KOPT-K1 (cell line): Measurements from ENCODE around the gene NFATC2.

Source experiments
- H3K27ac ChIP-seq: fragments of 200-600 bp; sonication (generic); 2 replicates; pipeline ENCODE4 v1.5.1; 2016; ENCODE audit warnings: antibody characterized with exemption, mild to moderate bottlenecking, low read depth, low read length; ENCODE audit not compliant: poor library complexity, severe bottlenecking
- H3K36me3 ChIP-seq: fragments of 200-600 bp; sonication (generic); 2 replicates; pipeline ENCODE4 v1.5.1; 2017; ENCODE audit warnings: antibody characterized with exemption, mild to moderate bottlenecking, low read length, moderate library complexity; ENCODE audit not compliant: insufficient read depth
- H3K9me3 ChIP-seq: fragments of 200-600 bp; sonication (generic); 2 replicates; pipeline ENCODE4 v1.5.1; 2017; ENCODE audit warnings: antibody characterized with exemption, low read length, mild to moderate bottlenecking; ENCODE audit not compliant: insufficient read depth, poor library complexity, severe bottlenecking

The NFATC2 gene

DNA sequence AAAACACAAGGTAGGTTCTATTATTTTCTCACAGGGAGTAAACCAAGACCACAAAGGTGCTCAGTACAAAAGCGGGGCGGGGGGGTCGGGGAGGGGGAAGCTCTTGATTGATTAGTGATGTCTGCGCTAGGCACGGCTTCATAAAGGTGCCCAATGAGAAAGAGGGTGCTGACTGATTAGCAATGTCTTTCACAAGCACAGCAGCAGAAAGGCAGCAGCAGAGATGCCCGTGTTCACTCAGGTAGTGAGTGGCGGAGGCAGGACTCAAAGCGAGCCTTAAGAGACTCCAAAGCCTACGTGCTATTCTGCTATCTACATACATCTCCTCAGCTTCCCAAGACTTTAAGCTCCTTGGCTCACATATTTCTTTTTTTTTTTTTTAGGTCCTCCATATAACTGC lies 20.3 kb downstream of the NFATC2 start:
- peaks cover 54% of the 10 kb centered on the region for H3K36me3 ChIP-seq
- no peak overlapping the region for H3K27ac ChIP-seq
- H3K9me3 ChIP-seq: no peaks in the 10 kb centered on the region

- no peak overlapping the region for H3K27ac ChIP-seq
- H3K36me3 ChIP-seq: peaks cover 87% of the 10 kb centered on the region
- H3K9me3 ChIP-seq: no peaks in the 10 kb centered on the region
Observed at GRCh38 chr20:51517839-51518238, 24.7 kb downstream of the NFATC2 start.

GRCh38 chr20:51516855-51517254 lies 25.7 kb downstream of the NFATC2 start:
- Histone ChIP-seq H3K36me3 (peaks cover 84% of the 10 kb centered on the region; the same call in 1 of the 2 replicates), H3K9me3 (no peaks in the 10 kb centered on the region), H3K27ac (no peak overlapping the region)

DNA sequence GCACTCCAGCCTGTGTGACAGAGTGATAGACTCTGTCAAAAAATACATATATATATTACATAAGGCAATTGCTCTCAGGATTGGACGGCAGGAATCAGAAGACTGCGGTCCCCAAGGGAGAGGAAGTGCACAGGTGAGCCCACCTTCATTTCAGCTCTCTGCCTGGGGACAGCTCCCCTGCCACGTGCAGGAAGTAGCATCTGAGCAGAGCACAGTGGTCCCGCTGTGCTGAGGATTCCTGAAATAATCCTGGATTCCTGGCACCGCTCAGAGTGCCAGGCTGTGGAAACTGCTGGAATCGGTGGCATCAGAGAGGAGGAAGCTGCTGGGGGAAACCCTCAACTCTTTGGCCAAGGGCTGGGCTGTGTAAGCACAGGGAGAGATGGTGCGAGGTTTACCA lies 27.7 kb downstream of the NFATC2 start:
- Histone ChIP-seq H3K9me3 (no peaks in the 10 kb centered on the region), H3K27ac (no peak overlapping the region), H3K36me3 (peaks cover 87% of the 10 kb centered on the region)

DNA sequence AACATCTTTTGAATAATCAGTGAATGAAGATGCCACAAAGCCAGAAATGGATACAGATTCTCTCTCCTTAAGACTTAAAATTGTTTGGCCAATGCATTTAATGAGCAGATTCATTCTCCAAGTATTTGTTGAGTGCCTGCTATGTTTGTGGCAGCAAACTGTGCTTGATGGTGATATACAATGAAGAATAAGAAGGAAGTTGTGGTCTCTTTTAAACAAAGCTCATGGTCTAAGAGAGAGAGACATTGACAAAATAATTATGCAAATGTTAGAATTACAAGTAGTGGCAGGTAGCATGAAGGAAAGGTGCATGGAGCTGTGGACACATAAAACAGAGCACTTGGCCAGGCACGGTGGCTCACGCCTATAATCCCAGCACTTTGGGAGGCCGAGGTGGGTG lies 28.3 kb downstream of the NFATC2 start:
- no peak overlapping the region for H3K27ac ChIP-seq
- H3K36me3 ChIP-seq: peaks cover 90% of the 10 kb centered on the region

DNA sequence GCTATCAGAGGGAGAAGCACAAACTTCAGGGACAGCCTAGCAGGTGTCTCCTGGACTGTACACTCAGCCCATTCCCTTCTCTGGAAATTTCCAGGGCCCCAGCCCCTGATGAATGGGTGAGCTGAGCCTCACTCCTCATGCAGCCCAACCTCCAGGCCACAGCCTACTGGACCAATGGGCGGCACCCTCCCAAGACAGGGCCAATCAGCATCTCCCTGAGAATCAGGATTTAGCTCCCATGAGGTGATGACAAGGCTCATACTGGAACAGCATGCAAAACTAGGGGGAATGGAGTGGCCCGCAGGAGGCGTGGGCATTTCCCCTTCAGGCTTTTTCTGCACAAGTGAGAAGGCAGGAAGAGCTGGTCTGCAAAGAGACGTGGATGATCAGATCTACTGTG lies 29.0 kb downstream of the NFATC2 start:
- no peak overlapping the region for H3K27ac ChIP-seq
- H3K36me3 ChIP-seq: peaks cover 85% of the 10 kb centered on the region

More for the DNA sequence above, 28.3 kb downstream of the NFATC2 start:
- no peaks in the 10 kb centered on the region for H3K9me3 ChIP-seq

DNA sequence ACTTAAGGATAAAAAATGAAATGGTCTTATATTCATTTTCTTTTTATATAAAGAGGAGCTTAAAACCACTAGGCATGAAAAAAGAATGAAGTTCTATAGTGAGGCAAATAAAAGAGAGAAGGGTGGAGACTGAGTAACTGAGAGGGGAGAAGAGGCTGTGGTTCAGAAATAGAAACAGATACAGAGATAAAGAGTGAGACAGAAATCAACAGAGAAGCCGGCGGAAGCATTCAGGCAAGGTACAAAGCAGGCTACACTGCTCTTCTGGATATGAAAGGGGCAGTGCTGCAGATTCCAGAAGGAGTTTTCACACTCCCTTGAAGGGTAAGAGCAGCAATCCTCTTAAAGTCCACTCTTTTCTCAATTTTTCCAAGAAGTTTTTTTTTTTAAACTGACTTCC lies 29.9 kb downstream of the NFATC2 start:
- H3K36me3 ChIP-seq: peaks cover 85% of the 10 kb centered on the region
- no peaks in the 10 kb centered on the region for H3K9me3 ChIP-seq
- H3K27ac ChIP-seq: no peak overlapping the region

More for the DNA sequence above, 29.0 kb downstream of the NFATC2 start:
- H3K9me3 ChIP-seq: no peaks in the 10 kb centered on the region

GRCh38 chr20:51511861-51512619 lies 30.5 kb downstream of the NFATC2 start:
- Histone ChIP-seq H3K36me3 (peaks cover 85% of the 10 kb centered on the region), H3K27ac (no peak overlapping the region), H3K9me3 (no peaks in the 10 kb centered on the region)

DNA sequence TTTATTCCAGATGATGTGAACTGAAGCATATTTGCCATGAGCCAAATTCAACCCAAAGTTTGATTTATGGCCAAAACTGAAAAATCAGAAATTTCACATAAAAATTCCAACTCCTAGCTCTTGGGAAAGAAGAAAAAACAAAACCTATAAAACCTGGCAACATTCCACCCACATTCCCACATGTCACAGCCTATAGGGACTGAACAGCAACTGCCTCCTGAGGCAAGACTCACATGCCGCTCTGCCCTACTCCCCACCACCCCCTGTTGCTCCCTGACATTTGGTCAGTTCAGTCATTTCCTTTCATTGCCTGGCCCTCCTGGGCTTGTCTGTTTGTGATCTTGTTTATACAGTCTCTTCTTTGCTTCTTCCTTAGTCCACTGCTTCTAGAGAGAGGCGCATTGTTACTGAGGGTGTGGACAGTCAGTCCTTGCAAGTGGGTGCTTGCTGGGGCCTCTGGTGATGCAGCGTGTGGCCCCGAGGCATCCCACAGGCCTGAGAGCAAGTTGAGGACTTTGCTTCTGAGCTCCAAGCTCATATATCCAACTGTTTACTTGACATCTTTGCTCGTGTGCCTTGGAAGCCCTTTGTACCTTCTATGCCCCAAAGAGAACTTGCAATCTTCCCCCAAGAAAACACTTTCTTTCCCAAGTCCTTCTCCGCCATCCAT lies 31.4 kb downstream of the NFATC2 start:
- Histone ChIP-seq H3K36me3 (peaks cover 82% of the 10 kb centered on the region), H3K27ac (no peak overlapping the region), H3K9me3 (no peaks in the 10 kb centered on the region)

- Histone ChIP-seq H3K27ac (no peak overlapping the region), H3K36me3 (peaks cover 79% of the 10 kb centered on the region), H3K9me3 (no peaks in the 10 kb centered on the region)
Observed at GRCh38 chr20:51510169-51510568, 32.4 kb downstream of the NFATC2 start.

- H3K9me3 ChIP-seq: no peaks in the 10 kb centered on the region
- H3K27ac ChIP-seq: no peak overlapping the region
- H3K36me3 ChIP-seq: peaks cover 70% of the 10 kb centered on the region
Observed at GRCh38 chr20:51509208-51509607, 33.3 kb downstream of the NFATC2 start.

DNA sequence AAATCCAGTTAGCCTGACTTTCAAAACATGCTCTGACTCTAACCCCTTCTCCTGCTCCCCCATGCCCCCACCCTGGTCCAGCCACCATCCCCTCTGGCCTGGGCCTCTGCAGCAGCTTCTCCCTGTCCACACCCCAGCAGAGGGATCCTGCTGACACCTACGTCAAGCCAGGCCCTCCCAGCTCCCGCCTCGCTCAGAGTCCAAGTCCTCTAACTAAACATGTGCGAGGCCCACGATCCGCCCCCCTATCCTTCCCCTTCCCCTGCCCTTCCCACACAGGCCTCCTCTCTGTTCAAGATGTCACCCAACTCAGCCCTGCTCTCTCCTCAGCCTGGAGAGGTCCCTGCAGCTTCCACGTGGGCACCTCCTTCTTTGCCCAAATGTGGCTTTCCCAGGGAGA lies 33.7 kb downstream of the NFATC2 start:
- Histone ChIP-seq H3K9me3 (no peaks in the 10 kb centered on the region), H3K36me3 (peaks cover 65% of the 10 kb centered on the region), H3K27ac (no peak overlapping the region)

GRCh38 chr20:51508158-51508557 lies 34.4 kb downstream of the NFATC2 start:
- H3K27ac ChIP-seq: no peak overlapping the region
- no peaks in the 10 kb centered on the region for H3K9me3 ChIP-seq
- H3K36me3 ChIP-seq: peaks cover 59% of the 10 kb centered on the region

DNA sequence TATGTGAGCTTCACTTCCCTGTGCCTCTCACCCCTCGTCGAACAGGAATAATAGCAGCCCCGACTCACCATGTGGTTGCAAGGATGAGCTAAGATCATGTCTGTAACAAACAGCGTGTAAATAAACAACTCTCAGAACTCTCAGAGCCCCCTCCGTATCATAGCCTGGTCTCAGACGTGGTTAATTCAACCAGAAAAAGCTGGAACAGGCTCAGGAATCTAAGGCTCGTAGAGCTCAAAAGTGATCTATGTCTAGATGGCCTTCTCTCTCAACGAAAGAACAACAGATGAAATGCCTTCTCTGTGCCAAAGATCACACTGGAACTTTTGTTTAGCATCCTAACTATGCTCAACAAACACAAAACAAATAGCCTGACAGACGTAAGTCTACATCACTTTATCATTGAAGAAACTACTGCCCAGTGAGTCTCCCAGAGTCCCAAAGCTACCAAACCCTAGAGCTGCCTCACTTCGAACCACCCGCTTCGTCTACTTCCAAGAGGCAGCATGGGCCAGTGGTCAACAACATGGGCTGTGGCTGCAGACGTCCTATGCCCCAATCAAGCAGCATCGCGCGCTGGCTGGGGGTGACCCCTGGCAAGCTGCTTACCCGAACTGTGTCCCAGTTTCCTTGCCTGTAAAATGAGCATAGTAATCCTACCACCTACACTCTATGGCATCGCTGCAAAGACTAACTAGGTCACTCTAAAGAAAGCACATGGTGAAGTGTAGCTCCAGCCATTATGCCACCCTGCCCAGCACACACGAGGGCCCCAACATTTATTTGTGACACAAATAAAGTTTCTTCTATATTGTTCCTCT lies 35.1 kb downstream of the NFATC2 start:
- peaks cover 57% of the 10 kb centered on the region for H3K36me3 ChIP-seq
- no peaks in the 10 kb centered on the region for H3K9me3 ChIP-seq
- H3K27ac ChIP-seq: no peak overlapping the region

DNA sequence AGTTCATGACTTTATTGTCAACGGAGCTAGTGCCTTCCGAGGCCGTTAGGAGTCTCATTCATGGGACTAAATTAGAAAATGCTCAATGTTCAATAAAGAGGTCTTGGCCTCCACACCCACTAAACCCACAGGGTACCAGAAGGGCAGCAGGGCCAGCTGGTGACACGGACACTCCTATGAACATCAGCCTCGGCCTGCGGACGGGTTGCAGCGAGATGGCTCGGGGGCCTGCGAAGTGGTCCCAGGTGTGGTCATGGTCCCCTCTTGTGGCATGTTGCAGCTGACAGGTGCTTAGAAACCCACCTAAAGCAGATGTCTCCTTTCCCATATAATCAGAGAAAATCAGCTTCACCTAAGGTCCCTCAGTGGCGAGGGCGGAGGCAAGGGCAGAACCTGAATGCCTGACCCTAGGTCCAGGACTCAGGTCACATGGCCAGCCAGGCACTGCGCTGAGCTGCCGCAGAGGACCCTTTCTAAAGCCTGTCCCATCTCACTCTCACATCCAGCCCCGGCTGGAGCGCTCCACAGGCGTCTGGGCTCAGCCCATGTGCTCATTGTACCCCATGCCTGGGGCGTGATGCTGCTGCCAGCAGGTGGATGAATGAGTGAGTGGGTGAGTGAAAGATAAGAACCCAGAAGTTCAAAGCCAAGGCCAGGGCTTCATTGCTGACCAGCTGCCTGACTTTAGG lies 35.8 kb downstream of the NFATC2 start:
- H3K36me3 ChIP-seq: peaks cover 50% of the 10 kb centered on the region
- H3K9me3 ChIP-seq: no peaks in the 10 kb centered on the region
- no peak overlapping the region for H3K27ac ChIP-seq
